CD4-positive, alpha-beta T cell treated with Interleukin-17A for 4 hours (primary cell): ENCODE results near the gene ARPC5.
A peak's percentile ranks its signal among the peaks of the same experiment; 100 is the strongest.

ENCODE experiments used
- DNase-seq: peaks from one replicate; pipeline ENCODE4 v3.0.0-alpha.2; 2020; ENCODE audit warnings: mixed read lengths

ARPC5 gene

GRCh38 chr1:183609313-183609712 is 26.3 kb downstream of the ARPC5 start:
- DNase-seq = no peak

- no peak for DNase-seq
Measured at GRCh38 chr1:183607322-183607980, 28.1 kb downstream of the ARPC5 start.

- no peak for DNase-seq
Measured at GRCh38 chr1:183605904-183606303, 29.7 kb downstream of the ARPC5 start.

GRCh38 chr1:183604815-183605214 is 30.8 kb downstream of the ARPC5 start:
- no peak for DNase-seq

GRCh38 chr1:183604038-183604808 is 31.4 kb downstream of the ARPC5 start:
- DNase-seq = no peak

- no peak for DNase-seq
Measured at GRCh38 chr1:183602510-183602909, 33.1 kb downstream of the ARPC5 start.

- no peak for DNase-seq
Measured at GRCh38 chr1:183600634-183601033, 34.9 kb downstream of the ARPC5 start.

GRCh38 chr1:183600136-183600535 is 35.4 kb downstream of the ARPC5 start:
- no peak for DNase-seq

GRCh38 chr1:183598386-183598785 is 37.2 kb downstream of the ARPC5 start:
- DNase-seq = no peak

GRCh38 chr1:183597656-183598347 is 37.8 kb downstream of the ARPC5 start:
- no peak for DNase-seq

- no peak for DNase-seq
Measured at GRCh38 chr1:183596500-183596899, 39.1 kb downstream of the ARPC5 start.

- no peak for DNase-seq
Measured at GRCh38 chr1:183595537-183595936, 40.0 kb downstream of the ARPC5 start.

GRCh38 chr1:183593356-183593755 is 42.2 kb downstream of the ARPC5 start:
- no peak for DNase-seq

GRCh38 chr1:183592733-183593132 is 42.9 kb downstream of the ARPC5 start:
- no peak for DNase-seq

GRCh38 chr1:183590244-183591191 is 45.1 kb downstream of the ARPC5 start, which contains the start of gene NCF2:
NCF2 (minus strand) TSS chr1:183590459; CDS start chr1:183590329, 130 bp downstream.
- DNase-seq = peak; percentile 57

- DNase-seq = peak; percentile 20
Measured at GRCh38 chr1:183589874-183590243, 45.7 kb downstream of the ARPC5 start.

GRCh38 chr1:183589384-183589783 is 46.2 kb downstream of the ARPC5 start:
- DNase-seq = no peak

GRCh38 chr1:183588827-183589226 is 46.8 kb downstream of the ARPC5 start:
- DNase-seq = peak; percentile 45

- no peak for DNase-seq
Measured at GRCh38 chr1:183586926-183587325, 48.7 kb downstream of the ARPC5 start.

- no peak for DNase-seq
Measured at GRCh38 chr1:183586455-183586854, 49.1 kb downstream of the ARPC5 start.

GRCh38 chr1:183585038-183585437 is 50.5 kb downstream of the ARPC5 start:
- DNase-seq = no peak

GRCh38 chr1:183584147-183584546 is 51.4 kb downstream of the ARPC5 start:
- DNase-seq = no peak

GRCh38 chr1:183583466-183583865 is 52.1 kb downstream of the ARPC5 start:
- DNase-seq = no peak
